Neural progenitor cell (in vitro differentiated cells): ENCODE data around the gene USP34.

Experiments
- EZH2phosphoT487 ChIP-seq: fragments of 200-600 bp; sonication (generic); IDR thresholded peaks from 2 replicates; pipeline ENCODE4 v1.6.1; 2017; ENCODE audit warnings: antibody characterized with exemption
- TF ChIP-seq, protein P1 (sequence below): fragments of 200-600 bp; sonication (generic); IDR thresholded peaks from 2 replicates; pipeline ENCODE4 v1.5.1; 2017; ENCODE audit warnings: antibody characterized with exemption, mild to moderate bottlenecking

DNA sequence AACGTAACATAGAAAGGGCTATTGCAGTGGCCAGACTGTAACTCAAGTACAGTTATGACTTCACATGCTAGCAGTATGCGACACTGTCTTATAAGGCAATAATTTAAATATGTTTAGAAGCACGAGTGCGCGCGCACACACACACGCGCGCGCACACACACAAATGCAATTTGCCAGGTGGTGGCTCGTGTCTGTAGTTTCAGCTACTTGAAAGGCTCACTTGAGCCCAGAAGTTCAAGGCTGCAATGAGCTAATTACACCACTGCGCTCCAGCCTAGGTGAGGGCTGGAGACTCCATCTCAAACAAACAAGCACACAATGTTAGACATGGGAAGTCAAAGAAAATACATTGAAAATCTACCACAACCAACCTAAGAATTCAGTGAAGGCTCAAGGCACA, 103.7 kb downstream of the USP34 start:
- TF ChIP-seq, protein P1, sequence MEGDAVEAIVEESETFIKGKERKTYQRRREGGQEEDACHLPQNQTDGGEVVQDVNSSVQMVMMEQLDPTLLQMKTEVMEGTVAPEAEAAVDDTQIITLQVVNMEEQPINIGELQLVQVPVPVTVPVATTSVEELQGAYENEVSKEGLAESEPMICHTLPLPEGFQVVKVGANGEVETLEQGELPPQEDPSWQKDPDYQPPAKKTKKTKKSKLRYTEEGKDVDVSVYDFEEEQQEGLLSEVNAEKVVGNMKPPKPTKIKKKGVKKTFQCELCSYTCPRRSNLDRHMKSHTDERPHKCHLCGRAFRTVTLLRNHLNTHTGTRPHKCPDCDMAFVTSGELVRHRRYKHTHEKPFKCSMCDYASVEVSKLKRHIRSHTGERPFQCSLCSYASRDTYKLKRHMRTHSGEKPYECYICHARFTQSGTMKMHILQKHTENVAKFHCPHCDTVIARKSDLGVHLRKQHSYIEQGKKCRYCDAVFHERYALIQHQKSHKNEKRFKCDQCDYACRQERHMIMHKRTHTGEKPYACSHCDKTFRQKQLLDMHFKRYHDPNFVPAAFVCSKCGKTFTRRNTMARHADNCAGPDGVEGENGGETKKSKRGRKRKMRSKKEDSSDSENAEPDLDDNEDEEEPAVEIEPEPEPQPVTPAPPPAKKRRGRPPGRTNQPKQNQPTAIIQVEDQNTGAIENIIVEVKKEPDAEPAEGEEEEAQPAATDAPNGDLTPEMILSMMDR, result no peak
- TF ChIP-seq EZH2phosphoT487, result no peak
